Endothelial cell of coronary artery (primary cell): ENCODE measurements around the gene NR2C2. TPM values are rescaled to one million over a fixed set of nuclear protein-coding genes. Genes with fewer than 3 reads are reported as not detected.

Source experiments
- total RNA-seq: library from RNA; depleted of rRNA; stranded (reverse); fragments of >200 nt; gene quantifications from 2 replicates; pipeline ENCODE4 v1.2.3, GENCODE V29; 2014

NR2C2 gene
- 17.7 and 25.2 TPM in 2 replicates for total RNA-seq

GRCh38 chr3:14947100-14947885 is at the start of gene NR2C2:
Gene NR2C2, plus strand, starts transcription at chr3:14947583. Its CDS starts 56,332 bp downstream, at chr3:15003915.

GRCh38 chr3:15064835-15065549 is 117.6 kb downstream of the NR2C2 start, which contains the start of gene MRPS25:
Gene MRPS25, minus strand, starts transcription at chr3:15065315. Its CDS starts 121 bp downstream, at chr3:15065194.

Other genes with a start within 250 kb of the NR2C2 start
- 77.6 and 82.4 TPM in 2 replicates for gene FGD5, start 128.6 kb upstream of the NR2C2 start, total RNA-seq
- gene MRPS25, start 117.7 kb downstream of the NR2C2 start, total RNA-seq: 19.5 and 25.7 TPM in 2 replicates
- 18.3 and 19.3 TPM in 2 replicates for gene RBSN, start 151.6 kb downstream of the NR2C2 start, total RNA-seq